Measurements from ENCODE around the gene CDC45.

CDC45 gene

GRCh38 chr22:19498154-19498865, 18.6 kb downstream of the CDC45 start:
- no peak for TF ChIP-seq CTCF (IDR thresholded peaks at IDR 0.05; ENCODE audit: borderline replicate concordance, insufficient read depth, low read depth, low read length)

GRCh38 chr22:19498866-19499190, 19.1 kb downstream of the CDC45 start:
- no peak for TF ChIP-seq CTCF (IDR thresholded peaks at IDR 0.05; ENCODE audit: borderline replicate concordance, insufficient read depth, low read depth, low read length)

More at GRCh38 chr22:19498154-19498865, 18.6 kb downstream of the CDC45 start:
- no peak overlapping the region for H3K4me3 ChIP-seq (ENCODE audit: low read depth, low read length)

GRCh38 chr22:19499236-19499879, 19.6 kb downstream of the CDC45 start:
- no peak overlapping the region for H3K4me3 ChIP-seq (ENCODE audit: low read depth, low read length)
- no peak for TF ChIP-seq CTCF (IDR thresholded peaks at IDR 0.05; ENCODE audit: borderline replicate concordance, insufficient read depth, low read depth, low read length)

More at GRCh38 chr22:19498866-19499190, 19.1 kb downstream of the CDC45 start:
- no peak overlapping the region for H3K4me3 ChIP-seq (ENCODE audit: low read depth, low read length)

GRCh38 chr22:19499880-19500242, 20.1 kb downstream of the CDC45 start:
- TF ChIP-seq CTCF (IDR thresholded peaks at IDR 0.05; ENCODE audit: borderline replicate concordance, insufficient read depth, low read depth, low read length), result no peak
- H3K4me3 ChIP-seq (ENCODE audit: low read depth, low read length), result no peak overlapping the region

- H3K4me3 ChIP-seq (ENCODE audit: low read depth, low read length), result no peak overlapping the region
- TF ChIP-seq CTCF (IDR thresholded peaks at IDR 0.05; ENCODE audit: borderline replicate concordance, insufficient read depth, low read depth, low read length), result no peak
Measured at GRCh38 chr22:19501897-19502447, 22.3 kb downstream of the CDC45 start.

GRCh38 chr22:19503367-19503766, 23.6 kb downstream of the CDC45 start:
- no peak overlapping the region for H3K4me3 ChIP-seq (ENCODE audit: low read depth, low read length)
- TF ChIP-seq CTCF (IDR thresholded peaks at IDR 0.05; ENCODE audit: borderline replicate concordance, insufficient read depth, low read depth, low read length), result no peak

- no peak for TF ChIP-seq CTCF (IDR thresholded peaks at IDR 0.05; ENCODE audit: borderline replicate concordance, insufficient read depth, low read depth, low read length)
- H3K4me3 ChIP-seq (ENCODE audit: low read depth, low read length), result no peak overlapping the region
Measured at GRCh38 chr22:19503869-19504268, 24.1 kb downstream of the CDC45 start.

Measured in GM12875 (cell line).